PC-3 (cell line): ENCODE results near the gene TRPV5.

Experiments
- EZH2 ChIP-seq: fragments of 300-600 bp; sonication (generic); IDR thresholded peaks from one replicate; pipeline ENCODE4 v1.6.1; 2017; ENCODE audit warnings: antibody characterized with exemption, mild to moderate bottlenecking, low read length; ENCODE audit not compliant: unreplicated experiment
- EZH2phosphoT487 ChIP-seq: fragments of 300-600 bp; sonication (generic); IDR thresholded peaks from 2 replicates; pipeline ENCODE4 v1.6.1; 2018; ENCODE audit warnings: mild to moderate bottlenecking, antibody characterized with exemption, low read length, borderline replicate concordance
- TF ChIP-seq, protein P1 (sequence below): fragments of 300-600 bp; sonication (generic); conservative IDR thresholded peaks from 2 replicates; pipeline ENCODE4 v1.5.1; 2017; ENCODE audit warnings: antibody characterized with exemption, low read depth, mild to moderate bottlenecking, low read length

DNA sequence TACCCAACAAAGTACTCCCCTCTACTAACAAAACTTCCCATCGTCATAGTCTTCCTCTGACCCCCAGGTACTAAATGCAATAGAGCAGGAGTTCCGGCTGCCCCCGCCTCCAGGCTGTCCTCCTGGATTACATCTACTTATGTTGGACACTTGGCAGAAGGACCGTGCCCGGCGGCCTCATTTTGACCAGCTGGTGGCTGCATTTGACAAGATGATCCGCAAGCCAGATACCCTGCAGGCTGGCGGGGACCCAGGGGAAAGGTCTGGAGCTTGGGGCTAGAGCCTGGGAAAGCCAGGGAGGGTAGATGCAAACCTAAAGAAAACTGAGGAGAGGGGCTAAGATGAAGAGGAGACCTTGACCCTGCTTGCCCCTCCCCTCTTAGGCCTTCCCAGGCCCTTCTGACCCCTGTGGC, 63.4 kb downstream of the TRPV5 start:
- TF ChIP-seq, protein P1, sequence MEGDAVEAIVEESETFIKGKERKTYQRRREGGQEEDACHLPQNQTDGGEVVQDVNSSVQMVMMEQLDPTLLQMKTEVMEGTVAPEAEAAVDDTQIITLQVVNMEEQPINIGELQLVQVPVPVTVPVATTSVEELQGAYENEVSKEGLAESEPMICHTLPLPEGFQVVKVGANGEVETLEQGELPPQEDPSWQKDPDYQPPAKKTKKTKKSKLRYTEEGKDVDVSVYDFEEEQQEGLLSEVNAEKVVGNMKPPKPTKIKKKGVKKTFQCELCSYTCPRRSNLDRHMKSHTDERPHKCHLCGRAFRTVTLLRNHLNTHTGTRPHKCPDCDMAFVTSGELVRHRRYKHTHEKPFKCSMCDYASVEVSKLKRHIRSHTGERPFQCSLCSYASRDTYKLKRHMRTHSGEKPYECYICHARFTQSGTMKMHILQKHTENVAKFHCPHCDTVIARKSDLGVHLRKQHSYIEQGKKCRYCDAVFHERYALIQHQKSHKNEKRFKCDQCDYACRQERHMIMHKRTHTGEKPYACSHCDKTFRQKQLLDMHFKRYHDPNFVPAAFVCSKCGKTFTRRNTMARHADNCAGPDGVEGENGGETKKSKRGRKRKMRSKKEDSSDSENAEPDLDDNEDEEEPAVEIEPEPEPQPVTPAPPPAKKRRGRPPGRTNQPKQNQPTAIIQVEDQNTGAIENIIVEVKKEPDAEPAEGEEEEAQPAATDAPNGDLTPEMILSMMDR, result no peak
- TF ChIP-seq EZH2phosphoT487 (no peak), EZH2 (no peak)
